H1 (cell line): ENCODE data around the gene SOCS4. TPM values are rescaled to one million over a fixed set of nuclear protein-coding genes. Genes with fewer than 3 reads are reported as not detected.

Source experiments
- CTCF ChIA-PET: fragments of 300-600 bp; sonication (Branson Sonifier 250); formaldehyde crosslinking; loops from one replicate; lab custom pipeline; 2021; ENCODE audit not compliant: partially characterized antibody; lab: Charles Lee
- POLR2A ChIA-PET: fragments of 300-600 bp; sonication (Branson Sonifier 250); formaldehyde crosslinking; loops from one replicate; lab custom pipeline; 2021; ENCODE audit warnings: inconsistent platforms; ENCODE audit not compliant: partially characterized antibody; lab: Charles Lee
- DNase-seq, 2 experiments: peaks; one replicate each; pipeline versions ENCODE4 v3.0.0 to v3.0.0-alpha.2; 2010 to 2022; ENCODE audit warnings: low spot score in 2 of 2, low read depth in 1 of 2, mixed read lengths in 1 of 2
- FAIRE-seq: peaks from 2 replicates; lab custom pipeline; 2011; peaks lifted over from hg19 to GRCh38; lab: Jason Lieb, UNC
- H2AFZ ChIP-seq: 2 replicates; pipeline ENCODE4 v1.8.1; 2012; ENCODE audit warnings: low read length, inconsistent platforms
- H2AK5ac ChIP-seq: 2 replicates; pipeline ENCODE4 v1.6.1; 2013; ENCODE audit warnings: low read depth, low read length
- H2BK120ac ChIP-seq: replicated peaks from 2 replicates; pipeline ENCODE3; 2013; ENCODE audit warnings: low read depth, low read length, inconsistent platforms
- H2BK12ac ChIP-seq: 2 replicates; pipeline ENCODE4 v1.6.1; 2013; ENCODE audit warnings: low read depth, low read length
- H2BK15ac ChIP-seq: 2 replicates; pipeline ENCODE4 v1.6.1; 2013; ENCODE audit warnings: low read length
- H2BK20ac ChIP-seq: 2 replicates; pipeline ENCODE4 v1.6.1; 2013; ENCODE audit warnings: low read length
- H2BK5ac ChIP-seq: 2 replicates; pipeline ENCODE4 v1.6.1; 2013; ENCODE audit warnings: low read depth, low read length
- H3K14ac ChIP-seq: 2 replicates; pipeline ENCODE4 v1.6.1; 2013; ENCODE audit warnings: inconsistent platforms; ENCODE audit not compliant: insufficient read length
- H3K18ac ChIP-seq: 2 replicates; pipeline ENCODE4 v1.6.1; 2013; ENCODE audit warnings: low read length; ENCODE audit errors: extremely low read depth
- H3K23ac ChIP-seq: 2 replicates; pipeline ENCODE4 v1.6.1; 2013; ENCODE audit warnings: inconsistent platforms; ENCODE audit not compliant: insufficient read length
- H3K23me2 ChIP-seq: 2 replicates; pipeline ENCODE4 v1.6.1; 2013; ENCODE audit warnings: low read depth, low read length
- H3K27ac ChIP-seq: 2 replicates; pipeline ENCODE4 v1.6.1; 2011; ENCODE audit warnings: low read depth, low read length, inconsistent platforms
- H3K27me3 ChIP-seq, 4 experiments: replicated peaks in 1 of 4; 1 replicate in 1 of 4; 2 replicates in 3 of 4; pipeline versions ENCODE4 v1.6.1 to v1.8.1; 2011 to 2013; ENCODE audit warnings: low read length in 3 of 4, mild to moderate bottlenecking in 3 of 4, inconsistent platforms in 2 of 4, mixed read lengths in 2 of 4, moderate library complexity in 1 of 4; ENCODE audit not compliant: control insufficient read depth in 3 of 4, insufficient read depth in 3 of 4; ENCODE audit errors: extremely low read depth in 1 of 4
- H3K36me3 ChIP-seq, 4 experiments: 2 replicates each; pipeline versions ENCODE4 v1.6.1 to v1.8.1; 2011 to 2013; ENCODE audit warnings: mild to moderate bottlenecking in 4 of 4, low read length in 3 of 4, moderate library complexity in 2 of 4, control low read depth in 1 of 4, inconsistent platforms in 1 of 4; ENCODE audit not compliant: insufficient read depth in 4 of 4, control insufficient read depth in 2 of 4
- H3K4ac ChIP-seq: replicated peaks from 2 replicates; pipeline ENCODE3; 2013; ENCODE audit warnings: low read length, low read depth, mixed read lengths, inconsistent platforms; ENCODE audit not compliant: insufficient read length
- H3K4me1 ChIP-seq, 4 experiments: replicated peaks in 1 of 4; 1 replicate in 1 of 4; 2 replicates in 3 of 4; pipeline versions ENCODE4 v1.6.1 to v1.8.1; 2011 to 2013; ENCODE audit warnings: low read length in 3 of 4, inconsistent platforms in 2 of 4, mixed read lengths in 1 of 4; ENCODE audit not compliant: insufficient read depth in 4 of 4, control insufficient read depth in 3 of 4
- H3K4me2 ChIP-seq, 2 experiments: 2 replicates each; pipeline versions ENCODE4 v1.6.1 to v1.8.1; 2011 to 2013; ENCODE audit warnings: low read depth in 2 of 2, low read length in 2 of 2, control low read depth in 1 of 2, inconsistent platforms in 1 of 2, mild to moderate bottlenecking in 1 of 2; ENCODE audit not compliant: insufficient read depth in 1 of 2
- H3K4me3 ChIP-seq, 4 experiments: fragments of 200-600, 300-600 bp in 1 of 4; sonication (generic), shearing (Covaris generic), sonication (Bioruptor Twin) in 1 of 4; 2 replicates each; pipeline versions ENCODE4 v1.5.1 to v1.8.1; 2011 to 2016; ENCODE audit warnings: low read length in 4 of 4, low read depth in 3 of 4, control low read depth in 2 of 4, inconsistent platforms in 2 of 4, mild to moderate bottlenecking in 2 of 4, mixed read lengths in 1 of 4, moderate library complexity in 1 of 4; ENCODE audit not compliant: insufficient read depth in 2 of 4; ENCODE audit errors: extremely low read depth in 1 of 4
- H3K56ac ChIP-seq: replicated peaks from 2 replicates; pipeline ENCODE3; 2013; ENCODE audit warnings: low read depth, mild to moderate bottlenecking, mixed read lengths, low read length, inconsistent platforms; ENCODE audit not compliant: insufficient read length
- H3K79me1 ChIP-seq: 2 replicates; pipeline ENCODE4 v1.6.1; 2013; ENCODE audit warnings: low read depth, low read length, control low read depth
- H3K79me2 ChIP-seq, 2 experiments: 2 replicates each; pipeline versions ENCODE4 v1.6.1 to v1.8.1; 2012 to 2013; ENCODE audit warnings: low read length in 2 of 2, mild to moderate bottlenecking in 2 of 2, inconsistent platforms in 1 of 2; ENCODE audit not compliant: insufficient read depth in 2 of 2, control insufficient read depth in 1 of 2
- H3K9ac ChIP-seq, 4 experiments: replicated peaks in 1 of 4; 1 replicate in 1 of 4; 2 replicates in 3 of 4; pipeline versions ENCODE4 v1.6.1 to v1.8.1; 2011 to 2013; ENCODE audit warnings: low read depth in 3 of 4, low read length in 3 of 4, control low read depth in 2 of 4, mild to moderate bottlenecking in 2 of 4, moderate library complexity in 2 of 4, inconsistent platforms in 1 of 4; ENCODE audit errors: extremely low read depth in 1 of 4
- H3K9me3 ChIP-seq, 2 experiments: 2 replicates each; pipeline versions ENCODE4 v1.6.1 to v1.8.1; 2012 to 2013; ENCODE audit warnings: mild to moderate bottlenecking in 2 of 2, moderate library complexity in 2 of 2, control low read depth in 1 of 2, inconsistent platforms in 1 of 2, low read depth in 1 of 2, low read length in 1 of 2, mixed read lengths in 1 of 2; ENCODE audit not compliant: insufficient read depth in 2 of 2
- H4K20me1 ChIP-seq, 2 experiments: replicated peaks in 1 of 2; 2 replicates each; pipeline versions ENCODE3 to v1.8.1; 2011 to 2013; ENCODE audit warnings: inconsistent platforms in 2 of 2, low read length in 2 of 2, mild to moderate bottlenecking in 1 of 2; ENCODE audit not compliant: insufficient read depth in 2 of 2, control insufficient read depth in 1 of 2
- H4K5ac ChIP-seq: 2 replicates; pipeline ENCODE4 v1.6.1; 2013; ENCODE audit warnings: low read length, low read depth, mixed read lengths, inconsistent platforms; ENCODE audit not compliant: insufficient read length
- H4K8ac ChIP-seq: 2 replicates; pipeline ENCODE4 v1.8.0; 2013; ENCODE audit warnings: mild to moderate bottlenecking, moderate library complexity, low read length, inconsistent platforms; ENCODE audit not compliant: insufficient read depth; ENCODE audit errors: extremely low read depth
- H4K91ac ChIP-seq: replicated peaks from 2 replicates; pipeline ENCODE3; 2013; ENCODE audit warnings: low read length, mixed read lengths, inconsistent platforms; ENCODE audit not compliant: insufficient read length
- BACH1 ChIP-seq: IDR thresholded peaks from 2 replicates; pipeline ENCODE4 v1.6.1; 2012; ENCODE audit warnings: low read length, improper control_type of control experiment
- RAD21 ChIP-seq, 2 experiments: IDR thresholded peaks in 1 of 2; conservative IDR thresholded peaks in 1 of 2; 2 replicates each; pipeline ENCODE4 v1.6.1; 2011; ENCODE audit warnings: low read depth in 2 of 2, low read length in 2 of 2, improper control_type of control experiment in 1 of 2, inconsistent platforms in 1 of 2, mild to moderate bottlenecking in 1 of 2, moderate library complexity in 1 of 2
- WGBS, 2 experiments: shearing (Covaris generic) in 1 of 2; methylation state at CpG; one replicate each; pipeline versions ENCODE4 v1.1.6 to v1.1.7; 2013 to 2015; ENCODE audit warnings: low lambda C conversion rate in 2 of 2, mixed read lengths in 2 of 2, inconsistent platforms in 1 of 2, low coverage in 1 of 2, missing lambda C conversion rate in 1 of 2; ENCODE audit not compliant: insufficient replicate concordance in 2 of 2, insufficient coverage in 1 of 2, insufficient read length in 1 of 2; ENCODE audit errors: extremely low coverage in 1 of 2, missing lambda C conversion rate in 1 of 2; 5-methylcytosine and 5-hydroxymethylcytosine counted together
- polyA plus RNA-seq, 7 experiments: library from polyadenylated mRNA; depleted of rRNA in 3 of 7; stranded (reverse) in 5 of 7; unstranded in 2 of 7; fragments of >200 nt in 5 of 7; fragments of 200-250 nt in 2 of 7; gene quantifications; 1 replicate in 5 of 7; 2 replicates in 1 of 7; 4 replicates in 1 of 7; pipeline versions ENCODE4 v1.2.1 to v1.2.3, GENCODE V29; 2011 to 2013; ENCODE audit warnings: missing spikeins in 2 of 7, mixed read lengths in 2 of 7
- total RNA-seq: library from RNA; stranded (reverse); fragmentation: NEBNext Ultra II Directional; extraction: Animal tissue kit (Norgen Biotek cat#: 25700); gene quantifications from 2 replicates; pipeline ENCODE4 v1.2.1, GENCODE V29; 2021

The SOCS4 gene
- total and polyA plus RNA-seq, 2 of the 8 experiments (the other 6 are each of a cell fraction or from before 2014, with no cell fraction given) = 5.5 to 31.5 TPM

GRCh38 chr14:54979039-54979438 is 48.0 kb upstream of the SOCS4 start:
- no peak for FAIRE-seq

More at GRCh38 chr14:54979039-54979438, 48.0 kb upstream of the SOCS4 start:
- Histone ChIP-seq H3K14ac (no peak overlapping the region), H4K20me1 (no peaks in the 10 kb centered on the region), H4K8ac (no peak overlapping the region), H3K27me3 (no peaks in the 10 kb centered on the region), H2BK15ac (no peak overlapping the region), H2AFZ (no peak overlapping the region), H2BK120ac (no peak overlapping the region), H3K27ac (no peak overlapping the region), H4K91ac (no peak overlapping the region), H3K36me3 (peaks cover 12 to 88% (median 39%) of the 10 kb centered on the region in 4 experiments), H3K79me1 (no peaks in the 10 kb centered on the region), H2BK5ac (no peak overlapping the region), H3K23me2 (no peaks in the 10 kb centered on the region)
- CTCF ChIA-PET = no interaction called here
- POLR2A ChIA-PET = interaction anchor here (0.6 kb wide), 1 partner anchor 19 kb away, joined by 3 read pairs; no protein-coding TSS in a partner anchor
- 80% methylated on average over 3 of the region's 3 CpGs; no CpG with 5 or more reads in 1 of the 2 experiments for WGBS, 2 experiments
- TF ChIP-seq BACH1 (no peak), RAD21 (IDR thresholded peaks at IDR 0.05 in 1 of 2, conservative IDR thresholded peaks at IDR 0.05 in 1 of 2; ENCODE audit: low read depth in 2 of 2, low read length in 2 of 2) (no peak)
- TF ChIP-seq, all 59 proteins: peak for 0
- Histone ChIP-seq H4K5ac (no peak overlapping the region), H3K18ac (no peak overlapping the region), H3K4me2 (no peak overlapping the region), H2AK5ac (no peak overlapping the region), H3K4ac (no peak overlapping the region), H3K4me1 (no peaks in the 10 kb centered on the region), H3K9ac (no peak overlapping the region), H3K23ac (no peak overlapping the region), H3K79me2 (no peaks in the 10 kb centered on the region), H3K9me3 (no peaks in the 10 kb centered on the region), H3K56ac (no peak overlapping the region), H2BK12ac (no peak overlapping the region), H2BK20ac (no peak overlapping the region), H3K4me3 (no peak overlapping the region)
- no peak for DNase-seq
